Epithelial cell of proximal tubule (primary cell): Measurements from ENCODE around the gene NKAPD1. TPM values are rescaled to one million over a fixed set of nuclear protein-coding genes. Genes with fewer than 3 reads are reported as not detected.
"Not testable (repeated sequence)": the region's sequence is repeated elsewhere in the genome, so short reads cannot be mapped to it uniquely, and the experiment has no call there.

ENCODE experiments used
- DNase-seq: peaks from one replicate; pipeline ENCODE4 v3.0.0-alpha.2; 2011; ENCODE audit warnings: low read depth
- H3K4me3 ChIP-seq: 2 replicates; pipeline ENCODE4 v1.5.1; 2011; ENCODE audit warnings: low read depth, mild to moderate bottlenecking, low read length
- CTCF ChIP-seq: conservative IDR thresholded peaks from 2 replicates; pipeline ENCODE4 v1.5.1; 2012; ENCODE audit warnings: low read depth, mild to moderate bottlenecking, low read length
- total RNA-seq: library from RNA; depleted of rRNA; stranded (reverse); fragments of >200 nt; gene quantifications from 2 replicates; pipeline ENCODE4 v1.2.3, GENCODE V29; 2015

The NKAPD1 gene
- total RNA-seq, 1 donor from 2014 or later, result 11.9 TPM

GRCh38 chr11:112037527-112037926 is 36.6 kb upstream of the NKAPD1 start:
- DNase-seq, result no peak

GRCh38 chr11:112042161-112042960 is 31.7 kb upstream of the NKAPD1 start:
- no peak overlapping the region for H3K4me3 ChIP-seq
- TF ChIP-seq CTCF, result no peak
- no peak for DNase-seq

More at GRCh38 chr11:112037527-112037926, 36.6 kb upstream of the NKAPD1 start:
- H3K4me3 ChIP-seq, result no peak overlapping the region
- no peak for TF ChIP-seq CTCF

GRCh38 chr11:112042961-112043304 is 31.2 kb upstream of the NKAPD1 start:
- DNase-seq, result no peak
- TF ChIP-seq CTCF, result no peak

GRCh38 chr11:112044961-112045360 is 29.1 kb upstream of the NKAPD1 start:
- no peak for TF ChIP-seq CTCF
- DNase-seq, result no peak

More at GRCh38 chr11:112042961-112043304, 31.2 kb upstream of the NKAPD1 start:
- H3K4me3 ChIP-seq, result no peak overlapping the region

GRCh38 chr11:112046647-112047046 is 27.5 kb upstream of the NKAPD1 start:
- H3K4me3 ChIP-seq, DNase-seq: not testable (repeated sequence)

More at GRCh38 chr11:112044961-112045360, 29.1 kb upstream of the NKAPD1 start:
- H3K4me3 ChIP-seq, result no peak overlapping the region

GRCh38 chr11:112048256-112048655 is 25.8 kb upstream of the NKAPD1 start:
- H3K4me3 ChIP-seq, DNase-seq: not testable (repeated sequence)

GRCh38 chr11:112049777-112050176 is 24.3 kb upstream of the NKAPD1 start:
- no peak for DNase-seq
- no peak overlapping the region for H3K4me3 ChIP-seq
- TF ChIP-seq CTCF, result no peak

GRCh38 chr11:112050721-112051120 is 23.4 kb upstream of the NKAPD1 start:
- no peak for DNase-seq
- H3K4me3 ChIP-seq, result no peak overlapping the region
- no peak for TF ChIP-seq CTCF
